ENCODE measurements around the gene DSG4.
"Not testable (repeated sequence)": the region's sequence is repeated elsewhere in the genome, so short reads cannot be mapped to it uniquely, and the experiment has no call there.

Gene DSG4, protein sequence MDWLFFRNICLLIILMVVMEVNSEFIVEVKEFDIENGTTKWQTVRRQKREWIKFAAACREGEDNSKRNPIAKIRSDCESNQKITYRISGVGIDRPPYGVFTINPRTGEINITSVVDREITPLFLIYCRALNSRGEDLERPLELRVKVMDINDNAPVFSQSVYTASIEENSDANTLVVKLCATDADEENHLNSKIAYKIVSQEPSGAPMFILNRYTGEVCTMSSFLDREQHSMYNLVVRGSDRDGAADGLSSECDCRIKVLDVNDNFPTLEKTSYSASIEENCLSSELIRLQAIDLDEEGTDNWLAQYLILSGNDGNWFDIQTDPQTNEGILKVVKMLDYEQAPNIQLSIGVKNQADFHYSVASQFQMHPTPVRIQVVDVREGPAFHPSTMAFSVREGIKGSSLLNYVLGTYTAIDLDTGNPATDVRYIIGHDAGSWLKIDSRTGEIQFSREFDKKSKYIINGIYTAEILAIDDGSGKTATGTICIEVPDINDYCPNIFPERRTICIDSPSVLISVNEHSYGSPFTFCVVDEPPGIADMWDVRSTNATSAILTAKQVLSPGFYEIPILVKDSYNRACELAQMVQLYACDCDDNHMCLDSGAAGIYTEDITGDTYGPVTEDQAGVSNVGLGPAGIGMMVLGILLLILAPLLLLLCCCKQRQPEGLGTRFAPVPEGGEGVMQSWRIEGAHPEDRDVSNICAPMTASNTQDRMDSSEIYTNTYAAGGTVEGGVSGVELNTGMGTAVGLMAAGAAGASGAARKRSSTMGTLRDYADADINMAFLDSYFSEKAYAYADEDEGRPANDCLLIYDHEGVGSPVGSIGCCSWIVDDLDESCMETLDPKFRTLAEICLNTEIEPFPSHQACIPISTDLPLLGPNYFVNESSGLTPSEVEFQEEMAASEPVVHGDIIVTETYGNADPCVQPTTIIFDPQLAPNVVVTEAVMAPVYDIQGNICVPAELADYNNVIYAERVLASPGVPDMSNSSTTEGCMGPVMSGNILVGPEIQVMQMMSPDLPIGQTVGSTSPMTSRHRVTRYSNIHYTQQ

DNA sequence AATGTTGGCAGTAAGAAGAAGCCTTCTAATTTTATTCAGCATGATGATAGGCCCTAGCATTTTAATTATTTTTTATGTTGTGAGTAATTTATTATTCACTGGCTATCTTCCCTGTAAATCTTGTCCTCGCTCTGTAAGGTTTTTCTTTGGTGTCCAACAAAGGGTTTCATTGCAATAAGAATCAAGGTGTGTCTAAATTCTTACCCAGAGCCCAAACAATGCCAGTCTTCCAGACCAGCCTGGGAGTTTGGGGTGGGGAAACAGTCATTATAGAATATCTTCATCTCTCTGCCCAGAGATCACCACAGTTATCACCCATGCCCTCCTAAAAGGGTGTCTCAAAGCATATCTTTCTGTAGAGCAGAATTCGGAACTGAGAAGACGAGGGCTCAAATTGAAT lies at the start of gene DSG4:
TSS of gene DSG4 (plus strand) at position 301 of the 400 bp plus-strand sequence. CDS start 135 bp downstream, outside the sequence.
- no peak for DNase-seq

DNA sequence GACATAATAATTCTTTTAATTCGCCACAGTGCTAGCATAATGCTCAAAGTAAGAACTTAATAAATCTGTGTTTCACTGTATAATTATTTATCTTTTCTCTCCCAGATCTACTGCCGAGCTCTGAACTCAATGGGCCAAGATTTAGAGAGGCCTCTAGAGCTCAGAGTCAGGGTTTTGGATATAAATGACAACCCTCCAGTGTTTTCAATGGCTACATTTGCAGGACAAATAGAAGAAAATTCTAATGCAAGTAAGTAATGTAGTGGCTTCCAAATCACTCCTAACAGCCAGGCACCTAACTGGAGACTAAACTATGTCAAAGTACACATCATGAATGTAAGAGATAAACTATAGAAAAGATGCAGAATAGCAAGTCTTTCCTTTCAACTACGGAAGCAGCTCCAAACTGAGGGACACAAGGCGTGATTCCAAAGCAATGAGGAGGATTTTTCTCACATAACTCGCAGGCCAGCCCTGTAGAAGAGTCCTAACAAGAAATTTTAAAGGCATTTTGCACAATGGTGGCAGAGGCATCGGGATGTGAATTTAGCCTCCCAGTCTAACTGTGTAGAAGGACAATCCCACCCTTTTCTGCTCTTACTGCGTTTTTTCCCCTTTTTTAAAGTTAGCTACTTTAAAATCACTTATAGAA lies 46.7 kb upstream of the DSG4 start:
- DNase-seq = no peak

DNA sequence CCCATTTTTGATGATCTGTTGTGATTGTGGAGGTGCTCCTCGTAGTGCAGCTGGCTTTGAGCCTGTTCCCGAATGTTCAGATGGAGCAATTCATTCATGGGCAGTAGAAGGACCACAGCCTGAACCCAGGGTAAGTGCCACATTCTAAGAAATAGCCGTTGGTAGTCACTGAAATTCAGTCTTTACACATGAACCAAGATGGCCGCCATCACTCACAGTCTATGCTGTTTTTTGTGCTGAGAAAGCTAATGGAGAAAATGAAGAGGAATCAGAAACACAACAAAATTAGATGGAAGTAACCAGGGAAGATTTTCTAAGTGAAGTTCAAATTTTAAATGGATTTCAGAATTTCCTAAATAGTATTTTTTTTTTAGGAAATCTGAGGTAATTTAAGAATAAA lies 33.1 kb upstream of the DSG4 start:
- no peak for DNase-seq

DNA sequence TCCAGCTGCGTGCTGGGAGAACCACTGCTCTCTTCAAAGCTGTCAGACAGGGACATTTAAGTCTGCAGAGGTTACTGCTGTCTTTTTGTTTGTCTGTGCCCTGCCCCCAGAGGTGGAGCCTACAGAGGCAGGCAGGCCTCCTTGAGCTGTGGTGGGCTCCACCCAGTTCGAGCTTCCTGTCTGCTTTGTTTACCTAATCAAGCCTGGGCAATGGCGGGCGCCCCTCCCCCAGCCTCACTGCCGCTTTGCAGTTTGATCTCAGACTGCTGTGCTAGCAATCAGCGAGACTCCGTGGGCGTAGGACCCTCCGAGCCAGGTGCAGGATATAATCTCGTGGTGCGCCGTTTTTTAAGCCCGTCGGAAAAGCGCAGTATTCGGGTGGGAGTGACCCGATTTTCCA lies 23.2 kb upstream of the DSG4 start:
- DNase-seq = not testable (repeated sequence)

DNA sequence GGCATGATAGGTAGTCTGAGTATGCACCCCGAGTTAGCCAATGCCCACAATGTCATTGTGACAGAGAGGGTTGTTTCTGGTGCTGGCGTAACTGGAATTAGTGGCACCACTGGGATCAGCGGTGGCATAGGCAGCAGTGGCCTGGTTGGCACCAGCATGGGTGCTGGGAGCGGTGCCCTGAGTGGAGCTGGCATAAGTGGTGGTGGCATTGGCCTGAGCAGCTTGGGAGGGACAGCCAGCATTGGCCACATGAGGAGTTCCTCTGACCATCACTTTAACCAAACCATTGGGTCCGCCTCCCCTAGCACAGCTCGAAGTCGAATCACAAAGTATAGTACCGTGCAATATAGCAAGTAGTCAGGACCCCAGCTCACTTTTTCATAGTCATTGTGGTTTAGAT lies 21.6 kb upstream of the DSG4 start:
- no peak for DNase-seq

DNA sequence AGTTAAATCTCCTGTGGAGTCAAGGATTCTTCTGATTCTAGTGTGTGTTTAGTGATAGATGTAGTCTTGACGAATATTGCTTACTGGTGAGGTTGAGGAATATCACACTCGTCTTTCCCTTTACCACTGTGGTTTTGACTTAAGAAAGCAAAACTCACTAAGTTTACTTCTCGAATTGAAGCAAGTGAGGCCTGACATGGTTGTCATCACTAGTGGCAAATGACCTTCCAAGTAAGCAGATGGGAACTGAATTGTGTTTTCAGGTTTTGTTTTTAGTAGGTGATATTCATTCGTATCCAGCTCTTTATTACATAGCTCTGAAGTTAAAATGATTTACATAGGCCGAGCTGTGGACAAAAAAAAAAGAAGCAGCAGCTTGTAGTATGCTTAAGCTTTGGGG lies 20.6 kb upstream of the DSG4 start:
- no peak for DNase-seq

DNA sequence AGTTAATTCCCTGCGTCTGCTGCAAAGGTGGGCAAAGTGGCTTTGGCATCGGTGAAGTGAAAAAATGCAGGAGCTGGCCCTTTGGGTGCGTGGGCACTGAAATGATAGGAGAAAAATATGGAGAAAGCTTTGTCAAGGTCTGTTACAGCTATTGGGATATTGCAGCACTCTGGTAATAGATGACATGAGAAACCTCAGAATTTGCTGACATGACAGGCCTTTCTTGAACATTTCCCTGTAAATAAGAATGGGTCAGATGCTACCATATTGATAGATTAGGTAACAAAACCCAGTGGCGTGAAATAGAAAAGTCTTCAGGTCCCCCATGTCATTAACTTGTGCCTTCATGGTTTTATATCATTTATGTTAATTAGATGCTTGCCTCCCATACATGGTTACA lies 12.4 kb upstream of the DSG4 start:
- no peak for DNase-seq

DNA sequence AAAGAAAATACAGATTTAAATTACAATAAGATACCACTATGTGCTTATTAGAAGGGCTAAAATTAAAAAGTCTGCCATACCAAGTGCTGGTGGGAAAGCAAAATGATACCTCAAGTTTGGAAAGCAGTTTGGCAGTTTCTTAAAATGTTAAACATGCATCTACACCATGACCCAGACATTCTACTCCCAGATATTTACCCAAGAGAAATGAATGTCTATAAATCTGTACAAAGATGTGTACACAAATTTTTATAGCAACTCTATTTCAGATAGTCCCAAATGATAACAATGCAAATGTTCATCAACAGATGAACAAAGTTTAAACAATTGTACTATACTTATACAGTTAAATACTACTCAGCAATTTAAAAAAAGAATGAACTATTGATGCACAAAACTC lies 7.1 kb upstream of the DSG4 start:
- DNase-seq = no peak

DNA sequence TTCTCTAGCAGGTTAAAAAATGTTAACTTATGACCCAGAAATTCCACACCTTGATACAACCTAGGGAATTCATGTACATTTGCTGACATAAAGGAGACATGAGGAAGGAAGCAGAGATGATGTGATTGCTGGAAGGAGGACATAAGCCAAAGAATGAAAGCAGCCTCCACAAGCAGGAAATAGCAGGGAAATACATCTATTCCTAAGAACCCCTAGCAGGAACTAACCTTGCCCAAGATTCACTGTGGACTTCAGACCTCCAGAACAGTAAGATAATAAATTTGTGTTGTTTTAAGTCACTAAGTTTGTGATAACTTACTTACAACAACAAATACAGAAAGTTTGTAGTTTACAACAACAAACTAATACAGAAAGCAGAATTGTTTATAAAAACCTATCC lies 4.6 kb upstream of the DSG4 start:
- DNase-seq = no peak

DNA sequence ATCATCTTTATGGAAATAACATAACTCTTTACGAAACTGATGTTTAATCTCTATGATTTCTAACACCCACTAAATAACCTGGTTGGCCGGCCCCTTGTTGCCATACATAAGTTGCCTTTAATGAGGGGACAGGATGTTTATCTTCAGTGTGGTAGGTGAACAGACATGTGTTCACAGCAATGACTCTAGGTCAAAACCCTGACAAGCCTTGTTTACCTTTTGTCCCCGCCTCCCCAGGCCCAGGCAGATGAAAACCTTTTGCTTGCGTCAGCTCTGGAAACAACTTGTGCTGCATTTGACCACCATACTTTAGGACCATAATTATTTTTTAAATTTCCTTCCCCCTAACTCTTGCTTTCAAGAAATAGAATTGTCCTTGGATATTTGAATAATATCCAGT lies 2.9 kb upstream of the DSG4 start:
- DNase-seq = no peak

DNA sequence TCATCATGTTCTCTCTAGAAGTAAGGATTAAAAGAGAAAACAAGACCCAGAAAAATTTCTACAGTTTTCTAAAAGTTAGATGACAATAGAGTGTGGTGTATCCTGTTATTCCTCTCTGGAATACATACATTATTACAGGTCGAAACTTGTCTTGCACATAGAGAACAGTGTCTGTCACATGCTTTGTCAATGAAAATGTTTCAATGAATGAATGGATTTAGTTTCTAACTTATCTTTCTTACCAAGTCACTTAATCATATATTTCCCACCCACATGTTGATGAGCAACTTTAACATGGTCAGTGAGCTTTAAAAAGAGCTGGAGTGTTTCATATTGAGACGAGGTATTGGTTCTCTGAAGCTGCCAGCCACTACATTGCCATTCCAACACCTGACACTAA lies 4.3 kb downstream of the DSG4 start:
- DNase-seq = no peak

DNA sequence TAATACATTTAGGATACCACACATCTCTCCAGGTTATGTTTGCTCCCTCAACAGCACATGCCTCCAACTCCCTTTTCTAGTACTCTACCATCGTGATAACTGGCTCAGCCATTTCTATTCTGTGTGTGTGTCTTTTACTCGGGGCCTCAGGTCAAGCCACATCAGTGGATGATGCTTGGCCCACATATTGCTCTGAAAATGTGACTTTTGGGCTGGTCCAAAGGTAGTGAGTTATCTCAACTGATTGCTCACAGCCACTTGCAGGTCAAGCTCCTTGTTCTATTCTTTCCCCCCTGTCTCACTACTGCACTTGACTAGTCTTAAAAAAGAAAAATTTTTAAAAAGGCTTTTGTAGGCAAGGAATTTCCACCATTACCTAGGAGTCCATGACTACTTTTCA lies 5.5 kb downstream of the DSG4 start:
- DNase-seq = no peak

DNA sequence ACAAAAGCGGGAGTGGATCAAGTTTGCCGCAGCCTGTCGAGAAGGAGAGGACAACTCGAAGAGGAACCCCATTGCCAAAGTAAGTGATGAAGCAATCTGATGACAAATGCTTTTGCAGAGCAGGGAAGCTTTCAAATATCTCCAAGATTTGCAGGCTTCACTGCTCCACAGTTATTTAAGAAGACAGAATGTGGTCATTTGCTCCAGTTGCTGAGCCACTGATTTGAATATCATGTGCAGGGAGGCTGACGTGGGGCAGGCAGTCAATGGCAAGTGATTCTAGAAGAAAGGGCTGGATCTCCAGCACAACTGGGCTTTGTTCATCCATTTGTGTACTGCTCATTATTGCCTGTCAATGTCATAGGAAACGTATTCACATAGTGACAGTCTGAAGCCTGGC lies 10.2 kb downstream of the DSG4 start:
- DNase-seq = no peak

DNA sequence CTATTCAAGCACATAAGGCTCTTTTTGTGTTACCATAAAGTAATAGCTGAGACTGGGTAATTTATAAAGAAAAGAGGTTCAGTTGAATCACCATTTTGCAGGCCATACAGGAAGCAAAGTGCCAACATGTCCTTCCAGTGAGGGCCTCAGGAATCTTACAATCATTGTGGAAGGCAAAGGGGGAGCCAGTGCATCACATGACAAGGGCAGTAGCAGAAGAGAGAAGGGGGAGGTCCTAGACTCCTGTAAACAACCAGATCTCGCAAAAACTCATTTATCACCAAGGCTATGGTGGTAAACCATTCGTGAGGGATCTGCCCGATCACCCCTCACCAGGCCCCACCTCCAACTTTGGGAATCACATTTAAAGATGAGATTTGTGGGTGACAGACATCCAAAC lies 16.7 kb downstream of the DSG4 start:
- DNase-seq = no peak

DNA sequence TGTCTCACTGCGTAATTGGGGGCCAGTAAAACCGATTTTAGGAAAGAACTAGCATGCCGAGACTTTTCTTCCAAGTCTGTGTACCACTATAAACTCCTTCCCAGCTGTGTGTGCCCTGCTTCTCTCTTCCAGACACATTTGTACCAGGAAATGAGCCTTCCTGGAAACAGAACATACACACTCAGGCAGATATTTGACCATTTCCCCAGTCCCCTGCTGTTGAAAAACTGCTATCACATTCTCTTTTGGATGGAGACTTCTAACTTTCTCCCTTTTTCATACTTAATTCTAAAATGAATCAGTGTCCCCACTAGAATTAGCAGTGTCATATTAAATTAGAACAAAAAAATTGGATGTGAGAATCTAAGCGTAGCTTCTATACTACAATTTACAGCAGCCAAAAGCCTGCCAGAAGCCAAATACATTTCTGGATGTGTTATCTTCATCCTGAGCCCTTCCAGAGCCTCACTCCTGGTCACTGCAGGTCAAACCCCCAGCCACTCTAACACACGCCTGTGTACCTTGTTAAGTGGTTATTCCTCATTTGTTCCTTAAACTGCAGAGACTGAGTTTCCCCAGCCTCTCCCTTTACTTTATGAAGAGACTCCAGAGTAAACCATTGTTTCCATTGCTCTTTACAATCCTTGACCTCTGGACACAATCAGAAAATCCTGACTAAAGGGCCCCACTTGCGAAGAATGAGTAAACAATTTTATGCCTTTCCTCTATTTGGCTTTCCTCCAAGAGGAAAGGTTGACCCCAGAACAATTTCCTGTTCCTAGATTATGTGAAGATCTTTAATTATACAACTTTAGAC lies 20.4 kb downstream of the DSG4 start:
- no peak for DNase-seq

DNA sequence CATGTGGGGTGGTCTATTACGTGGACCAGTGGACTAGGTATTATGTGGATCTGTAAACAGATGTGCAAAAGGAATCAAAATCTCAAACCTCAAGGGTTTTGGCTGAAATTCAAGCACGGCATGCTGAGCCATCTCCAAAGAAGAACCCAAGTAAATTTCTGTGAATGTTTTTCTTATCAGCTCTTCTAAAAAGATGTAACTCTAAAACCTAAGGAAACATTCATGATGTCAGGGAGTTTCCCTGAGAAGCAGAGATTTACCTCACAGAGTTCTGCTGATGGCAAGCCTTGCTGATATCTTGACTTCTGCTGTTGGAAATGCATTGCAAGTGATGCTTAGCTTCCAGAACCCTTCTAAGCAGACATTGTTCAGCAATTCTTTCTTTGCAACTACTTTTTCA lies 21.6 kb downstream of the DSG4 start:
- no peak for DNase-seq

DNA sequence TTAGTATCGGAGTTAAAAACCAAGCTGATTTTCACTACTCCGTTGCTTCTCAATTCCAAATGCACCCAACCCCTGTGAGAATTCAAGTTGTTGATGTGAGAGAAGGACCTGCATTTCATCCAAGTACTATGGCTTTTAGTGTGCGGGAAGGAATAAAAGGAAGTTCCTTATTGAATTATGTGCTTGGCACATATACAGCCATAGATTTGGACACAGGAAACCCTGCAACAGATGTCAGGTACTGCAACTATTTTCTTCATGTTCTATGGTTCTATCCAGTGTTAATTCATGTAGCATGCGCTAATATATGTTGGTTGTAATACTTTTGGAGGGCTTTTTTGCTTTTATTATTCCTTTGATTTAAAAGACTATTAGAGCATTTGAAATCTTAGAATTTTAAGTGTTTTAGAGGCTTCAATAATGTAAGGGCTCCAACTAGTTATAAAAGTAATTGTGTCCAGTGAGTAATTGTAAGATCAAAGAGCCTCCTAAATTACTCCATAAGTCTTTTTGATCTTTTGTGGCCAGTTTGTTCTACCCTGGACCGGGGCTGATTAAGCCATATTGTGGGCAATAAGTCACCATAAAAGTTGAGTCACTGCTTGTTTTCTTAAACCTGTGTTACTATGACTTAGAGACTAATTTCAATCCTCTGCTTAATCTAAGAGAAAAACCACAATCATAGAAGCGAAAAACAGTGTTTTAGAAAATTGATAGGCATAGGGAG lies 22.9 kb downstream of the DSG4 start:
- no peak for DNase-seq

DNA sequence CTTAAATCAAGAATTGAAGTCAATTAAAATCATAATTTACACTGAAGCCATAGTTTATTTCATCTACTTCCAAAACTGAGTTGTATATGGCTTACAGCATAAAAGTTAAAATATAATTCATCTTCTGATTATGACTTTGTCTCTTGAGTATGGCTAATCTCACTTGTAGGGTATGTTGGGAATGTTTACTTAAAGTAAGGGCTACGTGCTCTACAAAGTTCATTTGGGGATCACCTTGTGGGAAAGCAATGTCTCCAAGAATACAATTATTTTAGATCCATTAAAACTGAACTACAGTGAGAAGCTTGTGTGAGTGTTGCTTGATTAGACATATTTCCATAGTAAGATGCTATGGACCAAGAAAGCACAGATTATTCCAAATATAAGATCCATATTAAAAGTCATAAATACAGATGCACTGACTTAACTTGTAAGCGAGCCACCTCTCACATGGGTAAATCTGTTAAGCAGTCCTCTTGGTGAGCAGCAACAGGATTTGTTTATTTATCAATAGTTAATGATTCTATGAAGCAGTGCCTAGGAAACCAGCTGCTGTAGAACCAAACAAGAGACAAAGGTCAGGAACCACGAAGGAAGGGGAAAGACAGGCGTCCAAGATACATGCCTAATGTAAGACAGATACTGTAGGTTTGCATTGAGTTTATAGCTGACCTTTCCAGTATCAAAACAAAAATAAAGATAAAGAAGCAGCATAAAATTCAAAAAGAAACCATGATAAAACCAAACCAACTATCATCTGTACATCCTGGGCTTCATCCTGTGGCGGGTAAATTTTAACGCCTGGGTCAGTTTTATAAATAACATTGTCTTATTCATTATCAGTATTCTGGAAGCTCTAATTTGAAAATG lies 24.8 kb downstream of the DSG4 start:
- no peak for DNase-seq

DNA sequence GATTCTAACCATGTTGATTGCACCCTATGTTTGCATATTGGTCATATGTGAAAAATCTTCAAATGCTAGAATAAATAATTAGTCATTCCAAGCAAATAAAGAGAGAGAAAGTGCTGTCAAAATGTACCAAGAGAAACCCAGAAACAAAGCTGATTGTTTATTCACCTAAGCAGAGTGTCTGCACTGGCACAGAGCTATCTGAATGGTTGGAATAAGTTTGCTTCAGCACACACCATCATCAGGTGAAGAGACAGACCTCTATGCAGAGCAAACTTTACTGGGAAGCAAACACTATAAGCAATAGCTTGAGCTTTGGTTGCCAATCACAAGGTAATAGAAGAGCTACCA lies 25.4 kb downstream of the DSG4 start:
- DNase-seq = no peak

DNA sequence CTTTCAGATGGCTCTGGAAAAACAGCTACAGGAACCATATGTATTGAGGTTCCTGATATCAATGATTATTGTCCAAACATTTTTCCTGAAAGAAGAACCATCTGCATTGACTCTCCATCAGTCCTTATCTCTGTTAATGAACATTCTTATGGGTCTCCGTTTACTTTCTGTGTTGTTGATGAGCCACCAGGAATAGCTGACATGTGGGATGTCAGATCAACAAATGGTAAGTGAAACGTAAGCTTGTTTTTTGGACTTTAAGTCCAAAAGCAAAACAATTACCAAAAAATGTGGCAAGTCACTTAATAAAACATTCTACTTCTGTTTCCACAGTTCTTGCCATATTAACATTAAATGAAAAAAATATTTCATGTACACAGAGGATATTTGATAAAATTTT lies 26.8 kb downstream of the DSG4 start:
- DNase-seq = no peak

DNA sequence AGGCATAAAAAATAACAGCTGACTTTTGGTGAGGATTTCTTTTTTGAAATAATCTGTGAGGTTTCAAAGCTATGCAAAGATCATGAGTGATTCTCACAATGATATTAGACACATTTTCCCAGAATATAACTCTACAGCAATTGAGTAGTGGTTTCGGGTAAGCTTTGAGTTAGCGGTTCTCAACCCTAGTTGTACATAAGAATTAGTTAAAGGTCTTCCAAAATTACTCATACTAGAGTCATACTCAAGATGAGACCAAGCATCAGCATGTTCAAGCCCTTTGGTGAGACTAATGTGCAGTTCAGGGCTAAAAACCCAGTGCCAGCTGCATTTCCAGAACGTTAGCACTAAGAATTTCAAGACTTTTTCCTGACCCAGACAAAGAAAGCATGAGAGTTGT lies 31.1 kb downstream of the DSG4 start:
- no peak for DNase-seq

Measured in inflammatory macrophage treated with lipopolysaccharide for 4 hours (primary cell).